ENCODE measurements around the gene DLG4.

The DLG4 gene

GRCh38 chr17:7261379-7262191, 41.9 kb upstream of the DLG4 start:
- ATAC-seq: no peak
- TF ChIP-seq ZNF565 (CRISPR knock-in tag; conservative IDR thresholded peaks at IDR 0.05; ENCODE audit: low read depth) (no peak), ESRRG (CRISPR knock-in tag; IDR thresholded peaks at IDR 0.05) (no peak), PATZ1 (CRISPR knock-in tag; IDR thresholded peaks at IDR 0.05; ENCODE audit: borderline replicate concordance) (no peak), GLIS3 (CRISPR knock-in tag; IDR thresholded peaks at IDR 0.05) (no peak), OSR1 (CRISPR knock-in tag; IDR thresholded peaks at IDR 0.05) (no peak), TCF4 (CRISPR knock-in tag; IDR thresholded peaks at IDR 0.05; ENCODE audit: borderline replicate concordance) (no peak), BACH2 (CRISPR knock-in tag; IDR thresholded peaks at IDR 0.05; ENCODE audit: borderline replicate concordance) (no peak), CSDC2 (CRISPR knock-in tag; IDR thresholded peaks at IDR 0.05) (no peak), ZC3H10 (CRISPR knock-in tag; IDR thresholded peaks at IDR 0.05) (no peak), CSRNP3 (CRISPR knock-in tag; IDR thresholded peaks at IDR 0.05) (no peak), TSHZ2 (CRISPR knock-in tag; IDR thresholded peaks at IDR 0.05) (no peak), POU6F1 (CRISPR knock-in tag; IDR thresholded peaks at IDR 0.05; ENCODE audit: borderline replicate concordance, low read depth) (no peak), ISL1 (CRISPR knock-in tag; IDR thresholded peaks at IDR 0.05) (no peak), ARNTL (CRISPR knock-in tag; IDR thresholded peaks at IDR 0.05; ENCODE audit: borderline replicate concordance, low read depth) (no peak), CREB5 (CRISPR knock-in tag; IDR thresholded peaks at IDR 0.05; ENCODE audit: low read depth) (no peak)

GRCh38 chr17:7260651-7261378, 41.2 kb upstream of the DLG4 start:
- 0 out of 3 replicates have a peak, but pooled peaks have one; percentile 9 for ATAC-seq
- TF ChIP-seq ZFP3 (CRISPR knock-in tag; IDR thresholded peaks at IDR 0.05) (no peak), ISL1 (CRISPR knock-in tag; IDR thresholded peaks at IDR 0.05) (no peak), RARB (CRISPR knock-in tag; IDR thresholded peaks at IDR 0.05) (no peak), BACH2 (CRISPR knock-in tag; IDR thresholded peaks at IDR 0.05; ENCODE audit: borderline replicate concordance) (no peak), TSHZ2 (CRISPR knock-in tag; IDR thresholded peaks at IDR 0.05) (no peak), GLIS3 (CRISPR knock-in tag; IDR thresholded peaks at IDR 0.05) (no peak), PATZ1 (CRISPR knock-in tag; IDR thresholded peaks at IDR 0.05; ENCODE audit: borderline replicate concordance) (no peak), ESRRG (CRISPR knock-in tag; IDR thresholded peaks at IDR 0.05) (no peak), ZNF565 (CRISPR knock-in tag; conservative IDR thresholded peaks at IDR 0.05; ENCODE audit: low read depth) (no peak), ZFP30 (CRISPR knock-in tag; IDR thresholded peaks at IDR 0.05) (no peak), TCF4 (CRISPR knock-in tag; IDR thresholded peaks at IDR 0.05; ENCODE audit: borderline replicate concordance) (no peak), PPARA (CRISPR knock-in tag; IDR thresholded peaks at IDR 0.05; ENCODE audit: borderline replicate concordance) (no peak), CREB5 (CRISPR knock-in tag; IDR thresholded peaks at IDR 0.05; ENCODE audit: low read depth) (no peak), ZNF70 (CRISPR knock-in tag; IDR thresholded peaks at IDR 0.05) (no peak), OSR1 (CRISPR knock-in tag; IDR thresholded peaks at IDR 0.05) (no peak), ZNF8 (CRISPR knock-in tag; IDR thresholded peaks at IDR 0.05) (no peak)
